Measurements from ENCODE around the gene VWA3B. TPM values are rescaled to one million over a fixed set of nuclear protein-coding genes. Genes with fewer than 3 reads are reported as not detected.

Gene VWA3B
- total RNA-seq, 1 donor from 2014 or later = 0.17 TPM

DNA sequence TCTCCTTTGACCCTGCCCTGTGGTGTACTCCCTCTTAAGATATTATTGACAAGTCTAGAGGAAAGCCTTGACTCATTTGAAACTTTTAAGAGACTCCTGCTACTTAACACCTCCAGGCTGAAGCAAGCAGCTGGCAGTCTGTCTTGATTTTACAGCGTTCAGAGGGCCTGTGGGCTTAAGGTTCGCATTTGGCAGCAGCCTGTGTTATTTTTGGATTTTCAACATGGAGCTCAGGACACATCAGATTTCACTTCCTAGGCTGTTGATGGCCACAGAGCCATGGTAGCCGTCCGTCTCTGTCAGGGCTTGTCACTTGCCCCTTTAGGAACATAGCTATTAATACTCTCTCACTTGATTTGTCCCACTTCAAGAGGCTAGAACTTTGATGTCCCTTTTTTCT, 73.6 kb downstream of the VWA3B start:
- H3K27ac ChIP-seq = no peak overlapping the region
- no peak overlapping the region for H3K4me3 ChIP-seq
- ATAC-seq (no peak), DNase-seq (no peak)
- H3K4me1 ChIP-seq = no peaks in the 10 kb centered on the region
- no peaks in the 10 kb centered on the region for H3K9me3 ChIP-seq
- H3K27me3 ChIP-seq = no peaks in the 10 kb centered on the region
- intact Hi-C loops (cut with DNase I) = no loop called here
- H3K36me3 ChIP-seq = no peaks in the 10 kb centered on the region
- TF ChIP-seq, protein P1, sequence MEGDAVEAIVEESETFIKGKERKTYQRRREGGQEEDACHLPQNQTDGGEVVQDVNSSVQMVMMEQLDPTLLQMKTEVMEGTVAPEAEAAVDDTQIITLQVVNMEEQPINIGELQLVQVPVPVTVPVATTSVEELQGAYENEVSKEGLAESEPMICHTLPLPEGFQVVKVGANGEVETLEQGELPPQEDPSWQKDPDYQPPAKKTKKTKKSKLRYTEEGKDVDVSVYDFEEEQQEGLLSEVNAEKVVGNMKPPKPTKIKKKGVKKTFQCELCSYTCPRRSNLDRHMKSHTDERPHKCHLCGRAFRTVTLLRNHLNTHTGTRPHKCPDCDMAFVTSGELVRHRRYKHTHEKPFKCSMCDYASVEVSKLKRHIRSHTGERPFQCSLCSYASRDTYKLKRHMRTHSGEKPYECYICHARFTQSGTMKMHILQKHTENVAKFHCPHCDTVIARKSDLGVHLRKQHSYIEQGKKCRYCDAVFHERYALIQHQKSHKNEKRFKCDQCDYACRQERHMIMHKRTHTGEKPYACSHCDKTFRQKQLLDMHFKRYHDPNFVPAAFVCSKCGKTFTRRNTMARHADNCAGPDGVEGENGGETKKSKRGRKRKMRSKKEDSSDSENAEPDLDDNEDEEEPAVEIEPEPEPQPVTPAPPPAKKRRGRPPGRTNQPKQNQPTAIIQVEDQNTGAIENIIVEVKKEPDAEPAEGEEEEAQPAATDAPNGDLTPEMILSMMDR (IDR thresholded peaks at IDR 0.05) = no peak

DNA sequence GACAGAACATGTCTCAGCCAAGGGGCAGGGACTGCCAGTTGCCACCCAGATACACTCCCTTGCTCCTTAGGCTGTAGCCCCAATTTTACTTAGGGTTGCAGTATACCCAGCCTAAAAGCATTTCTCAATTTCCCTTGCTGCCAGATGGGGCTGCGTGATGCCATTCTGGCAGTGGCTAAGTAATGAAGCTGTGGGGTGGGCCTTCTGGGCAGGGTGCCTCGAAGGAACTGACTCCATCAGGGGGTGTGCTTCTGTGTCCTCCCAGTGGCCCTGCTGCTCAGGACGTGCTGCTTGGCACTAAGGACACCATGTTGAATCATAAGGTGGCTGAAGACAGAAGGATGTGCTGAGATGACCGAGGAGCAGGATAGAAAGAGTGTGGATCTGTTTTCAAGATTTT, 74.2 kb downstream of the VWA3B start:
- TF ChIP-seq, protein P1 (IDR thresholded peaks at IDR 0.05) = no peak
- no peaks in the 10 kb centered on the region for H3K9me3 ChIP-seq
- DNase-seq (no peak), ATAC-seq (no peak)
- no peak overlapping the region for H3K4me3 ChIP-seq
- H3K27ac ChIP-seq = no peak overlapping the region
- no peaks in the 10 kb centered on the region for H3K4me1 ChIP-seq
- no peaks in the 10 kb centered on the region for H3K36me3 ChIP-seq
- intact Hi-C loops (cut with DNase I) = no loop called here
- no peaks in the 10 kb centered on the region for H3K27me3 ChIP-seq

DNA sequence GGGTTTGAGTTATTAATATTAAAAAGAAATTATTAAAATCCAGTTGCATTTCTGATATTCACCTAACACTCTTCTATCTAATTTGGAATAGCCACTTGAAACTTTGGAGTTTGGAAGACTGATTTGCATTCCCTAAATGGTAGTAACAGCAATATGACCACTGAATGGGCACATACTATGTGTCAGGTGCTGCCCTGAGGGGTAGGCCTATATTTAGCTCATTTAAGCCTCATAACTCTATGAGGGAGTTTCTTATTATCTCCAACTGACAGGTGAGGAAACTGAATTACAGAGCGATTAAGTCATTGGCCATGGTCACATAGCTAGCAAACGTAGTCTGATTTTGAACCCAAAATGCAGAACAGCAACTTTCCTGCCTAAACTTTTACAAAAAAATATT, 77.3 kb downstream of the VWA3B start:
- no peak for ATAC-seq
- Histone ChIP-seq H3K27ac (no peak overlapping the region), H3K4me1 (no peaks in the 10 kb centered on the region), H3K9me3 (no peaks in the 10 kb centered on the region), H3K36me3 (no peaks in the 10 kb centered on the region), H3K4me3 (no peak overlapping the region), H3K27me3 (no peaks in the 10 kb centered on the region)
- no peak for DNase-seq
- intact Hi-C loops (cut with DNase I) = no loop called here
- TF ChIP-seq, protein P1 (IDR thresholded peaks at IDR 0.05) = no peak

DNA sequence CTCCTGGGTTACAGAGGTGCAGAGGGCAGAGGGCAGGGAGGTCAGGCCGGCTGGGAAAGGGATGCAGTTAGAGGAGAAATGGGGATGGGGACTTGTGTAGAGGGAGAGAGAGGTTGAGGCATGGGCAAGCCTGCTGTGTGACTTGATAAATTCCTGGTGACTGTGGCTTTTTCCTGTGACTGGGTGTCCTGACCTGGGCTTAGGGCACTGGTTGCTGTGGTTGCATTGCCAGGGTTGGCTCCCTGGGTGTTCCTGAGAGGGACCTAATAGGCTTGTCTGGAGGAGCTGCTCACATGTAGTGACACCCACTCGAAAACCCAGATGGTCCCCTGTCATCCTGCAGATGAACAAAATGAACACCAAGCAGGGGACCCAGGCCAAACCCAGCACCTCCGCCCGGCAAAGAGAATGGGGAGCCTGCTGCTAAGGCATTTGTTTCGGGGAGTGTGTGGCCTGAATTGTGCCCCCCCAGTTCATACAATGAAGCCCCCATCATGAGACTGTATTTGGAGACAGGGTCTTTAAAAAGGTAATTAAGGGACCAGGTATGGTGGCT, 78.6 kb downstream of the VWA3B start:
- no peak for DNase-seq
- Histone ChIP-seq H3K27ac (no peak overlapping the region), H3K36me3 (no peaks in the 10 kb centered on the region), H3K27me3 (no peaks in the 10 kb centered on the region), H3K9me3 (no peaks in the 10 kb centered on the region), H3K4me3 (no peak overlapping the region), H3K4me1 (no peaks in the 10 kb centered on the region)
- intact Hi-C loops (cut with DNase I) = no loop called here
- TF ChIP-seq, protein P1 (IDR thresholded peaks at IDR 0.05) = no peak
- no peak for ATAC-seq

DNA sequence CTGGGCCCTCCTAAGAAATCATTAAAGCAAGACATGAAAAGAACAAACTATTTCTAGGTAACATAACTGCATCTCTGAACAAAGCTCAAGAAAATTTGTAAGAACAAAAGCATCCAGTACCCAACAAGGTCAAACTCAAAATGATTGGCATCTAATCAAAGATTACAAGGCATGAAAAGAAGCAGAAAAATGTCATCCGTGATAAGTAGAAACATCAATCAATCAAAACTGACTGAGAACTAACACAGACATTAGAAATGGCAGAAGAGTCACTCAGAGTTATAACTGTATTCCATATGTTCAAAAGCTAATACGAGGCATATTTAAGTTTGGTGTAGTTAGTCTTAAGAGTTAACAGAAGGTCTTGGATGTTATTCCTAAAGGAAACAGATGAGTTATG, 80.9 kb downstream of the VWA3B start:
- no peak for ATAC-seq
- DNase-seq = no peak
- Histone ChIP-seq H3K4me3 (no peak overlapping the region), H3K36me3 (no peaks in the 10 kb centered on the region), H3K9me3 (no peaks in the 10 kb centered on the region), H3K27ac (no peak overlapping the region), H3K27me3 (no peaks in the 10 kb centered on the region), H3K4me1 (no peaks in the 10 kb centered on the region)
- TF ChIP-seq, protein P1 (IDR thresholded peaks at IDR 0.05) = no peak
- intact Hi-C loops (cut with DNase I) = no loop called here

DNA sequence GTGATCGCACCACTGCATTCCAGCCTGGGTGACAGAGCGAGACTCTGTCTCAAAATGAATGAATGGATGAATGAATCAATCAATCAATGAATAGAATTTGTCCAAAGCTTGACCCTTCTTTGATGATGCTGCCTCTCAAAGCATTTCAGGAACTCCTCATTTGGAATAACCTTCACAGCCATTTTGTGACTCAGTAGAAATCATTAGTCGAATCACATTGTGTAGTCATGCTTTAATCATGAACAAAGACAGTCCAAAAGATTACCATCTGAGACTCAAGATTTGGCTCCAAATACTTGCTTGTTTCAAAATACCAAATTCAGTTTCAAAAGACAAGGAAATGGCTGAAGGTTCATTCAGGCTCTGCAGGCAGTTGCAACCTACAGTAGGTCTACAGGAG, 83.1 kb downstream of the VWA3B start:
- intact Hi-C loops (cut with DNase I) = no loop called here

More for the DNA sequence above, 83.1 kb downstream of the VWA3B start:
- Histone ChIP-seq H3K9me3 (no peaks in the 10 kb centered on the region), H3K36me3 (no peaks in the 10 kb centered on the region), H3K4me1 (no peaks in the 10 kb centered on the region), H3K4me3 (no peak overlapping the region), H3K27me3 (peaks cover 6% of the 10 kb centered on the region), H3K27ac (no peak overlapping the region)
- TF ChIP-seq, protein P1 (IDR thresholded peaks at IDR 0.05) = no peak
- DNase-seq (no peak), ATAC-seq (no peak)

All from upper lobe of right lung (tissue), 1 donor.